Measurements from ENCODE around the gene RELN.

The RELN gene

DNA sequence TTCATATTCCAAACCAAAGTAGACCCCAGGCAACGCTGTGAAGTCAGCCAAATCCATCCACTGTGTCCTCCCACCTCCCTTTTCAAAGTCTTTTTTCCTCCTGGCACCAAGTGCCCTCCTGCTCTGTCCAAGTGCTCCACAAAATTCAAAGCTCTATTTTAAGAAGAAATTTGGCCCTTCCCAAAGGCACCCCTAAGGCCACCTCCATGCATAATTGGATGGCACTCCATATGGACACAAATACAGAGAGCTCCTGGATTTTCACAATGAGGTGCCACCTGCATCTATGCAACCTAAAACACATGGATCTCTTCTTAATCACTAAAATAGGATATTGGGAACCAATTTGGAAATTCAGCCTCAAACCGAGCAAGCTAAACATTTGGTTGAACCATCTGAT is 121.6 kb downstream of the RELN start:
- Mint-ChIP-seq H3K4me3 (no peak overlapping the region), H3K4me1 (no peaks in the 10 kb centered on the region), H3K36me3 (ENCODE audit: insufficient read depth) (peaks cover 2% of the 10 kb centered on the region), H3K9me3 (peaks cover 5% of the 10 kb centered on the region), H3K27ac (ENCODE audit: low read depth) (no peak overlapping the region), H3K27me3 (no peaks in the 10 kb centered on the region)
- no peak for DNase-seq (ENCODE audit: low spot score in 2 of 2)
- ATAC-seq (replicated peaks; ENCODE audit: extremely low read depth, poor library complexity, severe bottlenecking) = no peak

DNA sequence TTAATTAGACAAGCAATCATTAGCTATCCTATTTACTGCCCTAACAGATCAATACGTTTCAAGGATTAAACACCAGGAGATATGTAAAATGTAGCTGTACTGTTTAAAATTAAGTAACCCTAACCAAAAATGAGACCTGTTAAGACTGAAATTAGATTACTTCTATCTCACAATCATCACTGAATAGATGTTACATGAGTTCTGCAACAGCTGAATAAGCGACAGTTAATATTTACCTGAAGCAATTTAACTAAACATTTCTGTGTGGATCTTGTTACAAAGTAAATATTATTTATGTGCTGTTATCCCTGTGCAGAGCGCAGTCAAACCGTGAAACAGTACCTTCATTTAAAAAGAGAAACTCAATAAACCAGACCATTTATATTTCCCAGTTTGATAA is 122.5 kb downstream of the RELN start:
- Mint-ChIP-seq H3K4me3 (no peak overlapping the region), H3K27ac (ENCODE audit: low read depth) (no peak overlapping the region), H3K4me1 (no peaks in the 10 kb centered on the region), H3K36me3 (ENCODE audit: insufficient read depth) (peaks cover 2% of the 10 kb centered on the region), H3K9me3 (peaks cover 5% of the 10 kb centered on the region), H3K27me3 (no peaks in the 10 kb centered on the region)
- ATAC-seq (replicated peaks; ENCODE audit: extremely low read depth, poor library complexity, severe bottlenecking) = no peak
- no peak for DNase-seq (ENCODE audit: low spot score in 2 of 2)

DNA sequence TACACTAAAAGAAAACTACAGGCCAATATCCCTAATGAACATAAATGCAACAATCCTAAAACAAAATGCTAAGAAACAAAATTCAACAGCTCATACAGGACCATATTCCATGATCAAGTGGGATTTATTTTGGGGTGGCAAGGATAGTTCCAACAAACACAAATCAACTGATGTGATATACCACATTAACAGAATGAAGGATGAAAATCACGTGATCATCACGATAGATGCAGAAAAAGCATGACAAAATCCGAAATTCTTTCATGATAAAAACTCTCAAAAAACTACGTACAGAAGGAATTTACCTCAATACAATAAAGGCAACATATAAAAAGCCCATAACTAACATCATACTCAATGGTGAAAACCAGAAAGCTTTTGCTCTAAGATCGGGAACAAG is 124.0 kb downstream of the RELN start:
- ATAC-seq (replicated peaks; ENCODE audit: extremely low read depth, poor library complexity, severe bottlenecking) (no peak), DNase-seq (ENCODE audit: low spot score in 2 of 2) (no peak)
- Mint-ChIP-seq H3K27me3 (no peaks in the 10 kb centered on the region), H3K27ac (ENCODE audit: low read depth) (no peak overlapping the region), H3K9me3 (no peaks in the 10 kb centered on the region), H3K4me3 (no peak overlapping the region), H3K36me3 (ENCODE audit: insufficient read depth) (no peaks in the 10 kb centered on the region), H3K4me1 (no peaks in the 10 kb centered on the region)

DNA sequence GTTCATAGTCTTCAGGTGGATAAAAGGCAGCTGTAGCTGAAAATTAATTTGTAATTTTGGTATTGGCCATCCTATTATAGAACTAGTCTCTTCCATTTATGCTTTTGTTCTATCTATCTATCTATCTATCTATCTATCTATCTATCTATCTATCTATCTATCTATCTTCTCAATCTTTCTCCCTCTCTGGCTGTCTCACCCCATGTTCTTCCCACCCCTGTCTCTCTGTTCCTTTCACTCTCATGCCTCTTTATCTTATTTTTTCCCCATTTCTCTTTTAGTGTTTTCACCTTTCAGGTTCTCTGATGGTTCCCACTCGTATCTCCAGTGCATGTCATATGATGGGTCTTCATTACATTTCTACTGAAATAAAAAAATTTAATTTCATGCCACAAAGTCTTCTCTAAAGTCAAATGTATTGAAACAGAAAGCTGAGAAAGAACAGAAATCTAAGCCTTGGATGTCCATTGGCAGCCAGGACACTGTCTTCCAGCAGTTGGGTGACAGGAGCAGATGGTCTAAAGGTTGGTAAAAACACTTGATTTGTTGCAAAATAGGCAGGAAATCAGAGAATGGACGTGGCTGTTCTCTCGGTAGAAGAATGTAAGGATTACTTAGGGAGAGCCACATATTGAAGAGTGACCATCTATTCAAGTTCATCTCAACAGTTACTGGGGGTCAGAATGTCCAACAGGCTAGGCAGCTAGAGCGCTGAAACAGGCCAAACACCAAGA is 127.0 kb downstream of the RELN start:
- Mint-ChIP-seq H3K4me3 (no peak overlapping the region), H3K9me3 (no peaks in the 10 kb centered on the region), H3K36me3 (ENCODE audit: insufficient read depth) (no peaks in the 10 kb centered on the region), H3K4me1 (no peaks in the 10 kb centered on the region), H3K27ac (ENCODE audit: low read depth) (no peak overlapping the region), H3K27me3 (no peaks in the 10 kb centered on the region)
- DNase-seq (ENCODE audit: low spot score in 2 of 2) (no peak), ATAC-seq (replicated peaks; ENCODE audit: extremely low read depth, poor library complexity, severe bottlenecking) (no peak)

DNA sequence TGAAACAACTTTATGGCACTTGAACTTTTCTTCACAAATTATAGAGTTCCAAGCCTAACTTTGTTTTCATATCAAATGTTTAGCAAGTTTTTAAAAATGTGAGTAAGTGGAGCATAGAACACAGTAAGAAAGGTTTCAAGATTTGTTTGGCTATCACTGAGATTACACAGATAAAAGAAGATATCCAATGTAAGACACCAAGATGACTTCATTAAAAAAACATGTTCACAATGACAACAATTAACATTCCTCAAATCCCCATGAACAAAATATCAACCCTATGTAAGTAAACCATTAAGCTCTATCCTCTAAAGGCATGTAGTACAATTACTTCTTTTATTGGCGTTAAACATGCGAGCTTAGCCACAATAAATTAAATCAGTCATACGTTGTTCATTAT is 129.7 kb downstream of the RELN start:
- no peak for ATAC-seq (replicated peaks; ENCODE audit: extremely low read depth, poor library complexity, severe bottlenecking)
- Mint-ChIP-seq H3K4me1 (no peaks in the 10 kb centered on the region), H3K27ac (ENCODE audit: low read depth) (no peak overlapping the region), H3K27me3 (peaks cover 15% of the 10 kb centered on the region), H3K9me3 (no peaks in the 10 kb centered on the region), H3K36me3 (ENCODE audit: insufficient read depth) (no peaks in the 10 kb centered on the region), H3K4me3 (no peak overlapping the region)
- no peak for DNase-seq (ENCODE audit: low spot score in 2 of 2)

DNA sequence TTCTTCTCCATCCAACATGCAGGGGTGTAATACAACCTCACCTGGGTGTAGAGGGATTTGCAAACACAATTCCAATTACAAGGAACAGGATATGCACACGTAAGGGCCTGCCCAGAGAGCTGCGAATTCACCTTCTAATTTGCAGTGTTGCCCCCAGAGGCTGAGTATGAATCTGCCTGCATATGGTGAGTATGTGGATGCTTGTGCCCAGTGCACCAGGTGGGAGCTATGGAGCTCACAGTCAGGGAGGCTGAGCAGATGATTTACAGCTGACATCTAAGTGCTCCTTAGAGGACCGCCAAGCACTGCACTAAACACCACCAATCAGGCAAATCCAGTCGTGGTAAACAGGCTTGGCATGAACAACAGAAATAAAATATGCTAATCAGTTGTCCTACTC is 132.0 kb downstream of the RELN start:
- peaks cover 20% of the 10 kb centered on the region for H3K27me3 Mint-ChIP-seq
- H3K4me3 Mint-ChIP-seq = no peak overlapping the region
- DNase-seq (ENCODE audit: low spot score in 2 of 2) (no peak), ATAC-seq (replicated peaks; ENCODE audit: extremely low read depth, poor library complexity, severe bottlenecking) (no peak)
- no peaks in the 10 kb centered on the region for H3K9me3 Mint-ChIP-seq
- no peaks in the 10 kb centered on the region for H3K36me3 Mint-ChIP-seq (ENCODE audit: insufficient read depth)
- no peak overlapping the region for H3K27ac Mint-ChIP-seq (ENCODE audit: low read depth)
- H3K4me1 Mint-ChIP-seq = no peaks in the 10 kb centered on the region

DNA sequence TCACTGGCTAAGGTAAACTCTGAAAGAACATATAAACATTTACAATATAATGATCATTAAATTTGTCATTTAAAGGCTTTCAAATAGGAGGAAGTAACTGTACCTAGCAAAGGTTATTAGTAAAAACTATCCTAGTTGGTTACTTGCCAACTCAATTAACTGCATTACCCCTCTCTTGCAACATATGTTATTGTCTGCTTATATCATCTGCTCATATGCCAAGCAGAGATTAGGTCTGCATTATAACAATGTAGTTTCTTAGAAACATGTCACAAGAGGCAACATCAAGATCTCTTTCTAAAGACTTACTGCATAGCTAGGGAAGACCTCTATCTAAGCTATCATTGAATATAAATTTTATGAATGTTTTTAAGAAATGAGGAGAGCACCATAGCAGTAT is 132.5 kb downstream of the RELN start:
- H3K27me3 Mint-ChIP-seq = peaks cover 20% of the 10 kb centered on the region
- DNase-seq (ENCODE audit: low spot score in 2 of 2) = no peak
- no peak for ATAC-seq (replicated peaks; ENCODE audit: extremely low read depth, poor library complexity, severe bottlenecking)
- H3K9me3 Mint-ChIP-seq = no peaks in the 10 kb centered on the region
- H3K4me3 Mint-ChIP-seq = no peak overlapping the region
- H3K4me1 Mint-ChIP-seq = no peaks in the 10 kb centered on the region
- no peaks in the 10 kb centered on the region for H3K36me3 Mint-ChIP-seq (ENCODE audit: insufficient read depth)
- H3K27ac Mint-ChIP-seq (ENCODE audit: low read depth) = no peak overlapping the region

DNA sequence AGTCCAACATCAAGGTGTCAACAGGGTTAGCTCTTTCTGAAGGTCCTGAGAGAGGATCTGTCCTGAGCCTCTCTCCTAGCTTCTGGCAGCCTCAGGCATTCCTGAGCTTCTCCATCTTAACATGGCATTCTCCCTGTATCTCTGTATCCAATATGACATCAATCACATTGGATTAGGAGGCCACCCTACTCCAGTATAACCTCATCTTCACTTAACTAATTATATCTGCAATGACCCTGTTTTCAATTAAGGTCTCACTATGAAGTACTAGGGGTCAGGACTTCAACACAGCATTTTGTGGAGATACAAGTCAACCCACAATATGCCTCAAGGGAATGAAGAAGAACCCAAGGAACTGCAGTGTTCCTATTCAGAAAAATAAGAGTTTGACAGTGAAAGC is 133.8 kb downstream of the RELN start:
- Mint-ChIP-seq H3K27me3 (peaks cover 20% of the 10 kb centered on the region), H3K36me3 (ENCODE audit: insufficient read depth) (no peaks in the 10 kb centered on the region), H3K9me3 (peaks cover 4% of the 10 kb centered on the region), H3K4me1 (no peaks in the 10 kb centered on the region), H3K27ac (ENCODE audit: low read depth) (no peak overlapping the region), H3K4me3 (no peak overlapping the region)
- ATAC-seq (replicated peaks; ENCODE audit: extremely low read depth, poor library complexity, severe bottlenecking) = no peak
- DNase-seq (ENCODE audit: low spot score in 2 of 2) = no peak

DNA sequence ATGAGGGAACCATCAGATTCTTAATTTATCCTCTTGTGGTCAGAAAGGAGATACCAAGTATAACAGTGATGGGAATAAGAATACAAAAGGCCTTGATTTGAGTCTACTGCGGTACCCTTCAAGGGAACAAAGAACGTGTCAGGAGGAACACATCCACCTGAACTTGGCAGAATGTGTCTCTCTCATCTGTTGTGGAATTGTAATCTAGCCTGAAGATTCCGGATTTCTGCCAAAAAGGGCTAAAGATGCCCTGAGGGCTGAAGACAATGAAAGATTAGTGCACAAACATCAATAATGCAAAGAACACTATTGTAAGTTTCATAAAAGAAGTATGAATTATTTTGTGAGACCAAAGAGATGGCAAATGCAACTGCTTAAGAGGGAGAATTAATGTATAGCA is 134.8 kb downstream of the RELN start:
- peaks cover 11% of the 10 kb centered on the region for H3K9me3 Mint-ChIP-seq

DNA sequence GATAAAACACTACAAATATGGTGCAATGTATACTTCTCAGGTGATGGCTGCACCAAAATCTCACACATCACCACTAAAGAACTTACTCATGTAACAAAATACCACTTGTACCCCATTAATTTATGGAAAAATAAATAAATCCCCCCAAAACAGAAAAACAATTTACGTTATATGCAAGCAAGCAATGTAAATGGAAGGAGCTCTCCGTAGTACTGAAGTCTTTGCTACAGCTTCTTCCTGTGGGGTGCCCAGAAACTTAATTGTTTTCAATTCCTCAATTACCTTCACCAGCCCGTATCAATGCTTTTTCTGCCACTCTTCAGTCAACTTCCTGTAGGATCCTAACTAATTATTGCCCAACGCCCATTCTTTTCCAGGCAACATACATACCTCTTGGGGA is 138.1 kb downstream of the RELN start:
- Mint-ChIP-seq H3K9me3 (peaks cover 11% of the 10 kb centered on the region), H3K27ac (ENCODE audit: low read depth) (no peak overlapping the region), H3K36me3 (ENCODE audit: insufficient read depth) (no peaks in the 10 kb centered on the region), H3K4me1 (no peaks in the 10 kb centered on the region), H3K27me3 (peaks cover 20% of the 10 kb centered on the region), H3K4me3 (no peak overlapping the region)
- DNase-seq (ENCODE audit: low spot score in 2 of 2) = no peak
- ATAC-seq (replicated peaks; ENCODE audit: extremely low read depth, poor library complexity, severe bottlenecking) = no peak

More for the DNA sequence above, 134.8 kb downstream of the RELN start:
- Mint-ChIP-seq H3K27me3 (peaks cover 20% of the 10 kb centered on the region), H3K4me3 (no peak overlapping the region), H3K27ac (ENCODE audit: low read depth) (no peak overlapping the region), H3K4me1 (no peaks in the 10 kb centered on the region), H3K36me3 (ENCODE audit: insufficient read depth) (no peaks in the 10 kb centered on the region)
- ATAC-seq (replicated peaks; ENCODE audit: extremely low read depth, poor library complexity, severe bottlenecking) = no peak
- DNase-seq (ENCODE audit: low spot score in 2 of 2) = no peak

DNA sequence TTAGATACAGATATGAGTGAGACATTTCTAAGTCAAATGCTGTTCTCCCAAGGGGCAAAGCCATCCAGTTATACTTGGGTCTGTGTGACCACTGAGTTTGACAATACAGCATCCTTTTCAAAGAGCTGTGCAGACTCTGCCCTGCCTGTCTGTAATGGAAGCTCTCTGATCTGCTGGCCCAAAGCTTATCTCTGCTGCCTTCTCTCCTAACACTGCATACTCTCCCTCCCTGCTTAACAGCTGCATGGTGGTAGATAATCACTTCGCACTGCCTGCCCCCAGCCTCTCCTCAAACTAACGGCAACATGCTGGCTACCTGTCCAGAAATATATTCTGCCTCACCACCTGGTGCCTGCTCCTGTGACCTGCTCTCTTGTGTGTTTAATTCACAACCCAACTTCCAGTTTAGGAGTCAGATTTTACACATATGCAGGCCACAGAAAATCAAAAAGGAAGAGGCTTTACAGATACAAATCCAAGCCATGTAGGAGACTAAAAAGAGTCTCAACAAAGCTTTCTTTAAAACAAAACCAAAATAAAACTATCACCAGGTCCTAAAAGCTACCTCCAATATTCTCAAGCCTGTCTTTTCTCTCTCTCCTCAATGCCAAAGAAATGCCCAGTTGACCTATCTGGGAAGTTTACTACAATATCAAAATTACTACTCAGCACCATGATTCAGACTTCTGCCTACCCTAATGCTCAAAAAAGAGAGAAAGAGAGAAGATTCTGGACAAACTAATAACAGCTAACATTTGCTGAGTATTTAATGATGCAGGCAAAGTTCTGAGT is 145.6 kb downstream of the RELN start:
- ATAC-seq (replicated peaks; ENCODE audit: extremely low read depth, poor library complexity, severe bottlenecking) (no peak), DNase-seq (ENCODE audit: low spot score in 2 of 2) (no peak)
- Mint-ChIP-seq H3K4me3 (no peak overlapping the region), H3K4me1 (no peaks in the 10 kb centered on the region), H3K27ac (ENCODE audit: low read depth) (no peak overlapping the region), H3K27me3 (no peaks in the 10 kb centered on the region), H3K9me3 (peaks cover 5% of the 10 kb centered on the region), H3K36me3 (ENCODE audit: insufficient read depth) (no peaks in the 10 kb centered on the region)

DNA sequence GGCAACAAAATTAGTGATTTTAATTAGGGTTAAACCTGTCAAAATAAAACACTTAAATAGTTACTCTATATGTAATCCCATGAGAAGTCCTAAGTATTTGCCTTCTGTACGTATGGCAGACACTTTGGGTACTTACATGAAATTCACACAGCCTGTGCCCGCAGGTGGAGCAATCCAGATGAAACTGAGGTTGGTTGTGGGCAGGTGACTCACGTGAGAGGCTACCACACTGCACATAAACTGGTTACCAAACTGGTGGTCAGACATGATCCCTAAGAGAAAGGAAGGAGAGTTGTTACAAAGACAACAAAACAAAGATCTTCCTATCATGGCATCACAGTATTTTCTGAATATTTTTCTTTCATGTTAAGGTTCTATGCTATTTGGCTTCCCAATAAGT is 156.1 kb downstream of the RELN start:
- no peak overlapping the region for H3K4me3 Mint-ChIP-seq
- H3K9me3 Mint-ChIP-seq = peaks cover 6% of the 10 kb centered on the region
- no peaks in the 10 kb centered on the region for H3K36me3 Mint-ChIP-seq (ENCODE audit: insufficient read depth)
- no peak for DNase-seq (ENCODE audit: low spot score in 2 of 2)
- no peak for ATAC-seq (replicated peaks; ENCODE audit: extremely low read depth, poor library complexity, severe bottlenecking)
- H3K27ac Mint-ChIP-seq (ENCODE audit: low read depth) = no peak overlapping the region
- H3K27me3 Mint-ChIP-seq = peaks cover 5% of the 10 kb centered on the region
- no peaks in the 10 kb centered on the region for H3K4me1 Mint-ChIP-seq

DNA sequence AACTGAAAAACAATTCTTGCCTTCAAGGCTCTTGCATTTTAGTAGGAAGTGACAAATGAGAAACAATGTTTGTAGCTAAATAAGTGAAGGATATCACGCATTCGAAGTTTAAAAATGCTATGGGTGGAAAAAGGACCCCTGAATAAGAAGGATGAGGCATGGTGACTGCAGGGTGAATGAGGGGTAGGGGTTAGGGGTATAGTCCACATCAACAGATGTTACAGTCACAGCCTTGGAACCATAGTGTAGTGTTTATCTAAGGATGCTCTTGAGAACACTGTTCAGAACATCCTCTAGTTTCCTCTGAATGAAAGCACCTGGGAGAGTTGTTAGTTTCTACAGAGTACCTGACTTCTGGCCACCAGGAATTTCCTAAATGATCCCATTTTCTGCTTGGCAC is 157.0 kb downstream of the RELN start:
- no peak overlapping the region for H3K4me3 Mint-ChIP-seq
- H3K27me3 Mint-ChIP-seq = peaks cover 10% of the 10 kb centered on the region
- no peaks in the 10 kb centered on the region for H3K4me1 Mint-ChIP-seq
- no peak overlapping the region for H3K27ac Mint-ChIP-seq (ENCODE audit: low read depth)
- no peaks in the 10 kb centered on the region for H3K36me3 Mint-ChIP-seq (ENCODE audit: insufficient read depth)
- H3K9me3 Mint-ChIP-seq = peaks cover 6% of the 10 kb centered on the region
- DNase-seq (ENCODE audit: low spot score in 2 of 2) (no peak), ATAC-seq (replicated peaks; ENCODE audit: extremely low read depth, poor library complexity, severe bottlenecking) (no peak)
